Frontal cortex (tissue), 4 donors: Measurements from ENCODE around the gene NWD2. TPM values are rescaled to one million over a fixed set of nuclear protein-coding genes. Genes with fewer than 3 reads are reported as not detected.
A peak's percentile ranks its signal among the peaks of the same experiment; 100 is the strongest.
"Not testable (repeated sequence)": the region's sequence is repeated elsewhere in the genome, so short reads cannot be mapped to it uniquely, and the experiment has no call there.

Source experiments
- DNase-seq, 2 donors: peaks; one replicate each; pipeline ENCODE4 v3.0.0; 2012; ENCODE audit warnings: low spot score in 2 of 2
- FAIRE-seq: peaks from 2 replicates; lab custom pipeline; 2012; peaks lifted over from hg19 to GRCh38; lab: Jason Lieb, UNC
- total RNA-seq: library from RNA; depleted of rRNA; stranded (reverse); fragments of >200 nt; gene quantifications from one replicate; pipeline ENCODE4 v1.2.3, GENCODE V29; 2014
- donor health status: control.
- donor health status: control.
- donor health status: control.

NWD2 gene, protein sequence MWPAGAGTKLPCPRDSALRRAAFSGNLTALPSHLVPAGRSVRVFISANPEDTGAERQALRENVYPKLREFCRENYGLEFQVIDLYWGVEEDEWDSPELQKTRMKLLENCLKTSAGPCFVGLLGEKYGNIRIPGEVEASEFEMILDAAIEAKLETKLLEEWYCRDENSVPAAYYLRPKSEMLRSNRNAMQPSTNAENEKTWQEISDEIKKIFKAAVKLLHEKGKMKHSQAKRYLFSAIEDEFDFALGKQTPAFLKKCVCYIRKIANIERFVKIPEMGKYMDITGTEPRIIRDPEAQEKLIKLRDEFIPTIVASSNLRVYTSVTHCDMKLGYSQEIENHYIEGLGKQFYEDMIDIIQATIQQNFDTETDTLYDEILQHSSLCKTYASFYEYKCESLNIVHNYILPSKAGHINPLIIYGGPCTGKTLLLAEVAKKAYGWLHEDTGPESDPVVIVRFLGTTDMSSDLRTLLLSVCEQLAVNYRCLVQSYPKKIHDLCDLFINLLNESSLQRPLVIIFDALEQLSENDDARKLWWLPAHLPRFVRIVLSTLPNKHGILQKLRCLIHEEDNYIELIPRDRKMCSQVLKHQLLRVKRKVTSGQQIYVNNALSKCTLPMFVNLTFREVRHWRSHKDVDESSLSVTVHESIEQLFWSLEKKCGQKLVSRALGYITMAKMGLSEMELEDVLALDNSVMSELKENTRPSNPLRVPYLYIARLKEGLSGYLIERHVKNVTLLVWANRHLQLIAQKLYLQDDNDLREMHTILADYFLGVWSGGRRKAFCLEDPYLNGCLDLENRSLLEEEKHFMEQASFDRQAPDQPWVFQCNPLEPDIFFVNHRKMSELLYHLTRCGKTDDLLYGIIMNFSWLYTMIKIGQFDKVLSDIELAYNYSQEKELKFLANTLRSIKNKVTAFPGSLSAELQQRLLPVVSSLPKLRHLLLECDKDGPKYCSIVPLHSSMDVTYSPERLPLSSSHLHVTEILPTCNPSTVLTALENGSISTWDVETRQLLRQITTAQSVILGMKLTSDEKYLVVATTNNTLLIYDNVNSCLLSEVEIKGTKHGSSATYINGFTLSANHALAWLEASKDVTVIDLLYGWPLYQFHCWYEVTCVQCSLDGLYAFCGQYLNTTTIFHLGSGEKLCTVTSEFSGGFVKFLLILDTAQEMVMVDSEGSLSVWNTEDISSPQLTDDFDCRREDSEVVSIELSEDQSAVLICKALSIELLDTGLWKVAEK (N-terminal part only)
- total RNA-seq = 21.2 TPM

- peak in 1 of 2 donors; percentile 28 for DNase-seq
These were observed at the start of gene NWD2 for GRCh38 chr4:37244583-37245390. TSS of gene NWD2 (plus strand) at chr4:37244743. CDS start at chr4:37245068, 325 bp downstream.

GRCh38 chr4:37197899-37198298, 46.6 kb upstream of the NWD2 start:
- FAIRE-seq (no peak), DNase-seq (no peak)

More at GRCh38 chr4:37244583-37245390, at the start of gene NWD2:
- no peak for FAIRE-seq

DNA sequence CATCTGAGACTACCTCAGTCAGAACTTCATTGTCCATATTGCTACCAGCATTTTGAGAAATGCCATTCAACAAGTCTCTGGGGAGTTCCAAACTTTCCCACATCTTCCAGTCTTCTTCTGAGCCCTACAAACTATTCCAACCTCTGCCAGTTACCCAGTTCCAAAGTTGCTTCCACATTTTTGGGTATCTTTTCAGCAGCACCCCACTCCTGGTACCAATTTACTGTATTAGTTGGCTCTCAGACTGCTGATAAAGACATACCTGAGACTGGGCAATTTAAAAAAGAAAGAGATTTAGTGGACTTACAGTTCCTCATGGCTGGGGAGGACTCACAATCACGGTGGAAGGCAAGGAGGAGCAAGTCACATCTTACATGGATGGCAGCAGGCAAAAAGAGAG, 39.8 kb upstream of the NWD2 start:
- FAIRE-seq, DNase-seq: not testable (repeated sequence)

- FAIRE-seq (no peak), DNase-seq (no peak)
These were observed 28.3 kb upstream of the NWD2 start for GRCh38 chr4:37216209-37216608.

DNA sequence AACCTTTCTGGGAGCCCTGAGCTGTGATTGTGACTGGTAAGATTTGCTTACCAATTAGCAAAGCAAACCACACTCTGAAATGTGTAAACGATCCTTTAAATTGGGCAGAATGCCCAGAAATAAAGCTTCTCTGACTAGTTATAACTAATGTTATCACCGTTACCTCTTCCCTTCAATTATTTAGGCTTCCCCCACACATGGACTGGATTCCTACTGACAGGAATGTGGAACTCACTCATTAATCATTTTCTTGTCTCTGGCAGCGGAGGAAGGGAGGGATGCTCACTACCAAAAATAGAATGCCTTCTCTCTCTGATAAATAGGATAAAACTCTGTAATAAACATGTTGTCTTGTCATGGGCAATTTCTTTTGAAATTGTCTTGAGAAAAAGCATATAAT, 25.3 kb upstream of the NWD2 start:
- FAIRE-seq = no peak

DNA sequence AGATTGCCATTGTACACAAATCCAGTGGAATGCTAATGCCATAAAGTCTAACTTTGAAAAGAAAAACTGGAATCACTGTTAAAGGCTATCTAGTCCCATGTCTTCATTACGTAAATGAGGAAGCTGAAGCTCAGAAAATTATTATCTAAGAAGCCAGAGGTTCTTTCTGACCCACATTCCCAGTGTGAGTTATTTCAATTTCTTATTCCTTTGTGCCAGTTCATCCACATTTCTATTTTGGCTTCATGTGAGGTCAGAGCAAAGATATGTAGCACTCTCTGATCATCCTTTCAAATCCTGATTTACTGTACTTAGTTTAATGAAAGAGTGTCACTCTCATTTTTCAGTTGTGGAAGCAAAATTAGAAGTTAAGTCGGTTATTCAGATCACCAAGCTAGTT, 24.6 kb upstream of the NWD2 start:
- FAIRE-seq = no peak
- no peak for DNase-seq

More for the DNA sequence above, 25.3 kb upstream of the NWD2 start:
- DNase-seq = no peak

DNA sequence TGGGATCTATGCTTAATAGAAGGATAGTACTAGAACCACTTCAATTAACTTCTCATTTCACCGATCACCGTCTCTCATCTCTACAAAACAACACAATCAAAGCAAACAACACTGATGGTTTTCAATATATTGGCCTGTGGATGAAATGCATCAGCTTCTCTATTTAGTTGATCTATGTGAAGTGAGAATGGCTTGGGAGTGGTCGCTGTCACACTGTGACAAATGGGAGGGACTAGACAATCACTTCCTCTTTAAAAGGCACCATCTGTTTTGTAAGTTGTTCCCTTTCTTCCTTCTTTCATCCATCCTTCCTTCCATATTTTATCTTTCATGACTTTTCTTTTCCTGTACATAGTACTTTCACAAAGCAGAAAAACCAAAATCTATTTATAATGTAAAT, 23.9 kb upstream of the NWD2 start:
- FAIRE-seq = no peak
- DNase-seq = no peak

GRCh38 chr4:37223732-37224131, 20.8 kb upstream of the NWD2 start:
- no peak for FAIRE-seq

GRCh38 chr4:37224854-37225253, 19.7 kb upstream of the NWD2 start:
- FAIRE-seq = no peak
- no peak for DNase-seq

More at GRCh38 chr4:37223732-37224131, 20.8 kb upstream of the NWD2 start:
- no peak for DNase-seq

DNA sequence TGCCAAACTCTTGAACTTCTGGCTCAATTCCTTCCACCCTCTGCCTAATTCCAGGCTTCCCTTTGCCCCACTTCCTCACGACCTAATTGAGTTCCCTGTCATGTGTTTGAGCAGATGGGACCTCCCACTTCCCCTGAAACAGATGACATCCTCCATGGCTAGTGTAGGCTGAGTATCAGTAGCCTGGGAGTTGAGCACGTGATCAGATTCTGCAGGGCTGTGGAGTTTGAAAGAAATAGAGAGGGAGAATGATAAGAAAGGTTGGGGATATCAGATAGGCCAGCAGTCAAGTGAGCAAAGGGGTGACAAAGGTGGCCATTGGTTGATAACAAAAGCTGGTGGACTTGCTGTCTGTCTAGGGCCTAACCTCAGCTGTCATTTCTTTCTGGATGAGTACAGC, 18.8 kb upstream of the NWD2 start:
- FAIRE-seq (no peak), DNase-seq (no peak)

DNA sequence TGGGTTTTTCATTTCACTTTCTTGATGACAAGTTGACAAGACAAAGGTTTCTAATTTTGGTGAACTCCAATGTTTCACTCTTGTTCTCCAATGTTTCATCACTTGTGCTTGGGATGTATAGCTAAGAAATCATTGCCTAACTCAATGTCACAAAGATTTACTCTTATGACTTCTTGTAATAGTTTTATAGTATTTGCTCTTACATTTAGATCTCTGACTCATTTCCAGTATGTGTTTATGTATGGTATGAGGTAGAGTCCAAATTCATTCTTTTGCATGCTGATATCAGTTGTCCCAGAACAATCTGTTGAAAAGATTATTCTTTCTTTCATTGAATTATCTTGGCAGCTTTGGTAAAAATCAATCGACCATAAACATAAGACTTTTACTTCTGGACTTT, 12.2 kb upstream of the NWD2 start:
- DNase-seq = no peak
- FAIRE-seq = no peak

GRCh38 chr4:37236165-37236564, 8.4 kb upstream of the NWD2 start:
- no peak for FAIRE-seq

DNA sequence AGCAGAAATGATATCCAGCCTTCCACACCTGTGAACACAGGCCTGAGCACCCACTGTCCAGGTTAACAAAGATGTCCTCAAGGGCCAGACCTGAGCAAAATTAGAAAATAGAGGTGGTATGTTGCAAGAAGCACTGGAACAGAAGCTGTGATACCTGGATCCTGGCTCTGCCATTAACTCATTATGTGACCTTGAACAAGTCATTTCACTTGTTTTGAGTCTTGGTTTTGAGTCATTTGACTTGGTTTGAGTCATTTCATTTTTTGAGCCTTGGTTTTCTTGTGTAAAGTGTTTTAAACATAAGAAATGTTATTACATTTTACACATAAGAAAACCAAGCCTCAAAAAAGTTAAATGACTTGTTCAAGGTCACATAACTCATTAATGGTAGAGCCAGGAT, 2.9 kb upstream of the NWD2 start:
- no peak for FAIRE-seq
- DNase-seq = no peak

More at GRCh38 chr4:37236165-37236564, 8.4 kb upstream of the NWD2 start:
- no peak for DNase-seq

- DNase-seq (peak; percentile 9 to 17), FAIRE-seq (no peak)
These were observed 1.5 kb upstream of the NWD2 start for GRCh38 chr4:37243051-37243450.

- FAIRE-seq = no peak
- DNase-seq = peak in 1 of 2 donors; percentile 12
These were observed 591 bp upstream of the NWD2 start for GRCh38 chr4:37243722-37244582.

- no peak for DNase-seq
- FAIRE-seq = no peak
These were observed 930 bp downstream of the NWD2 start for GRCh38 chr4:37245391-37245954.

DNA sequence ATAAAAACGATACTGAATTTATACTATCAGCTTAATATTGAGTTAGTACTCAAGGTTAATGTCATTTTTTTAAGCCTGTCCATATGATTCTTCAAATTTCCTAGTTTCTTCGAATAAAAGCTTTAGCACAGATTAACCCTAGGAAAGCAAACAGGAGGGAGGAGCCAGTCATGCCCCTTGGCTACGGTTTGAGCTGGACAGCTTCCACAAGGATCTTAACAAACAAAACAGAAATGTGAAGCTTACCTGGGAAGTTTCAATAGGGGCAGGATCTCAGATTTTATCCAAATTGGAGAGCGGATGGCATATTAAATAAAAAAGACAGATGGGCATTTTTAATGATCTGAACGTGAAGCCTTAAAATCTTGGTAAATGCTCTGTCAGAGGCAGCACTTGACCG, 2.3 kb downstream of the NWD2 start:
- DNase-seq = no peak
- FAIRE-seq = no peak

- DNase-seq (no peak), FAIRE-seq (no peak)
These were observed 13.7 kb downstream of the NWD2 start for GRCh38 chr4:37258221-37258620.
